H9 (cell line): ENCODE data around the gene BLOC1S5. TPM values are rescaled to one million over a fixed set of nuclear protein-coding genes. Genes with fewer than 3 reads are reported as not detected.

Source experiments
- DNase-seq: peaks from one replicate; pipeline ENCODE4 v3.0.0-alpha.2; 2017
- H2AFZ ChIP-seq: one replicate; pipeline ENCODE4 v1.6.1; 2013; ENCODE audit warnings: mild to moderate bottlenecking, low read length, control low read depth, moderate library complexity
- H2AK5ac ChIP-seq: 2 replicates; pipeline ENCODE4 v1.6.1; 2013; ENCODE audit warnings: low read length, control low read depth, mixed read lengths; ENCODE audit not compliant: insufficient read length
- H2BK120ac ChIP-seq: one replicate; pipeline ENCODE4 v1.6.1; 2013; ENCODE audit warnings: low read depth, mild to moderate bottlenecking, low read length, control low read depth, inconsistent platforms; ENCODE audit not compliant: poor library complexity, severe bottlenecking
- H2BK12ac ChIP-seq: 2 replicates; pipeline ENCODE4 v1.6.1; 2013; ENCODE audit warnings: low read length, control low read depth, mixed read lengths, low read depth; ENCODE audit not compliant: insufficient read length
- H2BK15ac ChIP-seq: 2 replicates; pipeline ENCODE4 v1.6.1; 2013; ENCODE audit warnings: low read depth, low read length, control low read depth
- H2BK20ac ChIP-seq: one replicate; pipeline ENCODE4 v1.6.1; 2013; ENCODE audit warnings: low read depth, mild to moderate bottlenecking, low read length, control low read depth, inconsistent platforms; ENCODE audit not compliant: poor library complexity, severe bottlenecking
- H2BK5ac ChIP-seq: 2 replicates; pipeline ENCODE4 v1.6.1; 2013; ENCODE audit warnings: low read length, control low read depth, mixed read lengths; ENCODE audit not compliant: insufficient read length
- H3K14ac ChIP-seq: 2 replicates; pipeline ENCODE4 v1.6.1; 2013; ENCODE audit warnings: low read length, control low read depth; ENCODE audit not compliant: insufficient read depth
- H3K18ac ChIP-seq: 2 replicates; pipeline ENCODE4 v1.6.1; 2013; ENCODE audit warnings: low read depth, mild to moderate bottlenecking, mixed read lengths, low read length, control low read depth; ENCODE audit not compliant: insufficient read length
- H3K23ac ChIP-seq: 2 replicates; pipeline ENCODE4 v1.6.1; 2013; ENCODE audit warnings: low read length, control low read depth, mixed read lengths, low read depth; ENCODE audit not compliant: insufficient read length
- H3K23me2 ChIP-seq: 2 replicates; pipeline ENCODE4 v1.6.1; 2013; ENCODE audit warnings: low read depth, mild to moderate bottlenecking, mixed read lengths, low read length, control low read depth; ENCODE audit not compliant: insufficient read length, poor library complexity, severe bottlenecking
- H3K27ac ChIP-seq: 2 replicates; pipeline ENCODE4 v1.5.1; 2013; ENCODE audit warnings: low read length, control low read depth, mixed read lengths, low read depth; ENCODE audit not compliant: insufficient read length
- H3K27me3 ChIP-seq: 2 replicates; pipeline ENCODE4 v1.6.1; 2013; ENCODE audit warnings: low read length, control low read depth, inconsistent platforms; ENCODE audit not compliant: insufficient read depth
- H3K4ac ChIP-seq: 2 replicates; pipeline ENCODE4 v1.6.1; 2013; ENCODE audit warnings: low read depth, mild to moderate bottlenecking, control low read depth, inconsistent platforms, low read length, moderate library complexity
- H3K4me1 ChIP-seq: 2 replicates; pipeline ENCODE4 v1.6.1; 2013; ENCODE audit warnings: low read length, control low read depth, inconsistent platforms; ENCODE audit not compliant: insufficient read depth
- H3K4me2 ChIP-seq: 2 replicates; pipeline ENCODE4 v1.6.1; 2013; ENCODE audit warnings: low read length, control low read depth, mixed read lengths; ENCODE audit not compliant: insufficient read length, insufficient read depth
- H3K56ac ChIP-seq: 2 replicates; pipeline ENCODE4 v1.6.1; 2013; ENCODE audit warnings: low read depth, mild to moderate bottlenecking, mixed read lengths, low read length, control low read depth; ENCODE audit not compliant: insufficient read length
- H3K79me1 ChIP-seq: 2 replicates; pipeline ENCODE4 v1.6.1; 2013; ENCODE audit warnings: low read depth, mild to moderate bottlenecking, moderate library complexity, low read length, control low read depth, inconsistent platforms; ENCODE audit not compliant: insufficient read depth, poor library complexity, severe bottlenecking
- H3K79me2 ChIP-seq: 2 replicates; pipeline ENCODE4 v1.6.1; 2013; ENCODE audit warnings: low read length, control low read depth, inconsistent platforms; ENCODE audit not compliant: insufficient read depth
- H3K9ac ChIP-seq: 2 replicates; pipeline ENCODE4 v1.6.1; 2013; ENCODE audit warnings: low read length, control low read depth, mixed read lengths; ENCODE audit not compliant: insufficient read length; ENCODE audit errors: extremely low read depth
- H3K9me3 ChIP-seq: one replicate; pipeline ENCODE4 v1.6.1; 2013; ENCODE audit warnings: low read depth, low read length, inconsistent platforms; ENCODE audit not compliant: control insufficient read depth
- H3T11ph ChIP-seq: one replicate; pipeline ENCODE4 v1.6.1; 2013; ENCODE audit warnings: mild to moderate bottlenecking, low read length, control low read depth, inconsistent platforms
- H4K20me1 ChIP-seq: one replicate; pipeline ENCODE4 v1.6.1; 2013; ENCODE audit not compliant: control insufficient read depth, insufficient read length, insufficient read depth
- H4K5ac ChIP-seq: 2 replicates; pipeline ENCODE4 v1.6.1; 2013; ENCODE audit warnings: low read depth, mild to moderate bottlenecking, mixed read lengths, low read length, control low read depth; ENCODE audit not compliant: insufficient read length
- H4K8ac ChIP-seq: replicated peaks from 2 replicates; pipeline ENCODE4 v1.6.1; 2013; ENCODE audit warnings: low read length, control low read depth, mixed read lengths, low read depth; ENCODE audit not compliant: insufficient read length
- H4K91ac ChIP-seq: 2 replicates; pipeline ENCODE4 v1.6.1; 2013; ENCODE audit warnings: low read depth, mild to moderate bottlenecking, moderate library complexity, mixed read lengths, low read length, control low read depth; ENCODE audit not compliant: insufficient read length
- H3K27ac Mint-ChIP-seq, 3 experiments: 2 replicates in 2 of 3; 3 replicates in 1 of 3; pipeline ENCODE4 v1.8.0; 2020 to 2021; ENCODE audit warnings: mixed read lengths in 3 of 3, mild to moderate bottlenecking in 1 of 3, moderate library complexity in 1 of 3
- H3K27me3 Mint-ChIP-seq: 2 replicates; pipeline ENCODE4 v1.8.0; 2021; ENCODE audit warnings: low read depth, mild to moderate bottlenecking, moderate library complexity, mixed read lengths
- H3K36me3 Mint-ChIP-seq, 3 experiments: 2 replicates in 2 of 3; 3 replicates in 1 of 3; pipeline ENCODE4 v1.8.0; 2020 to 2021; ENCODE audit warnings: low read depth in 3 of 3, mixed read lengths in 3 of 3; ENCODE audit not compliant: insufficient read depth in 1 of 3
- H3K4me1 Mint-ChIP-seq, 2 experiments: 2 replicates each; pipeline ENCODE4 v1.8.0; 2020; ENCODE audit warnings: mixed read lengths in 2 of 2
- H3K4me3 Mint-ChIP-seq, 2 experiments: 2 replicates in 1 of 2; 3 replicates in 1 of 2; pipeline ENCODE4 v1.8.0; 2020 to 2021; ENCODE audit warnings: mild to moderate bottlenecking in 2 of 2, mixed read lengths in 2 of 2, moderate library complexity in 1 of 2
- H3K9me3 Mint-ChIP-seq, 2 experiments: 2 replicates in 1 of 2; 3 replicates in 1 of 2; pipeline ENCODE4 v1.8.0; 2020; ENCODE audit warnings: mild to moderate bottlenecking in 2 of 2, mixed read lengths in 2 of 2, moderate library complexity in 1 of 2
- CTCF ChIP-seq: fragments of 200-600 bp; sonication (generic); conservative IDR thresholded peaks from 3 replicates; pipeline ENCODE4 v1.8.0; 2021; ENCODE audit warnings: antibody characterized with exemption, mild to moderate bottlenecking
- WGBS: extraction: QIAGEN DNeasy Blood & Tissue Kit; methylation state at CpG from one replicate; pipeline ENCODE4 v1.1.7; 2013; ENCODE audit warnings: missing lambda C conversion rate, low lambda C conversion rate, mixed read lengths; ENCODE audit not compliant: insufficient read length; ENCODE audit errors: extremely low coverage; 5-methylcytosine and 5-hydroxymethylcytosine counted together
- total RNA-seq: library from RNA; stranded (reverse); gene quantifications from 2 replicates; pipeline ENCODE4 v1.2.1, GENCODE V29; 2021

Gene BLOC1S5
- total RNA-seq, 1 experiment from 2014 or later, result 15.6 TPM

DNA sequence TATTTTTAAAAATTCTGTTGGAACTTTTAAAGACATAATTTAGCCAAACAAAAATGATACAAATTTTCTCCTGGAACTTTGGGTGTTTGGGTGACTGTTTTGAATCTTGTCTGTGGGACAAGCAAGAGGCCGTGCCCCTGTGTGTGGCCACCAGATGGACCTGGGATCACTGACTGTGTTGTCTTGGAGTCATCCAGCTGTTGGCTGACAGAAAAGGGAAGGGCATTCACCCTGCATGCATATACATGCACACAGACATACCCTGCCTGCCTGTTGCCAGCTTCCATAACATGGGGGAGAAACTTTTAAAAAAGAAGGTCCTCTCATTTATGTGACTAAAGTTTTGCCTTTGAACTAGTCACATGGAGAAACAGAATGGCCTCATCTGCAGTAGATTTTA, 72.7 kb downstream of the BLOC1S5 start:
- no peaks in the 10 kb centered on the region for H3K9me3 Mint-ChIP-seq
- no peak overlapping the region for H3K56ac ChIP-seq

More for the DNA sequence above, 72.7 kb downstream of the BLOC1S5 start:
- Histone ChIP-seq H4K8ac (no peak overlapping the region), H3K18ac (no peak overlapping the region), H2AFZ (no peak overlapping the region), H3K14ac (no peak overlapping the region; the same call in 1 of the 2 replicates), H2AK5ac (no peak overlapping the region), H3K4me1 (no peaks in the 10 kb centered on the region), H3K27ac (no peak overlapping the region), H2BK5ac (no peak overlapping the region), H2BK15ac (no peak overlapping the region), H2BK20ac (no peak overlapping the region), H3K4ac (no peak overlapping the region), H2BK12ac (no peak overlapping the region), H3K4me2 (no peak overlapping the region), H3K23me2 (no peaks in the 10 kb centered on the region), H3K9me3 (no peaks in the 10 kb centered on the region), H3T11ph (no peak overlapping the region), H3K27me3 (no peaks in the 10 kb centered on the region), H4K20me1 (no peaks in the 10 kb centered on the region), H3K9ac (no peak overlapping the region), H3K79me1 (no peaks in the 10 kb centered on the region), H3K23ac (no peak overlapping the region), H2BK120ac (no peak overlapping the region), H3K79me2 (no peaks in the 10 kb centered on the region), H4K5ac (no peak overlapping the region), H4K91ac (no peak overlapping the region)
- no CpG with 5 or more reads among the region's 1 CpG for WGBS
- DNase-seq, result no peak
- no peaks in the 10 kb centered on the region; the same call in 1 of the 2 replicates for H3K27me3 Mint-ChIP-seq
- no peak overlapping the region for H3K4me3 Mint-ChIP-seq
- no peak for TF ChIP-seq CTCF
- peaks cover 0 to 4% (median 0%) of the 10 kb centered on the region in 3 experiments; a peak in 2 of 7 replicates for H3K36me3 Mint-ChIP-seq
- no peak overlapping the region for H3K27ac Mint-ChIP-seq
- peaks cover 6 to 7% of the 10 kb centered on the region in 2 experiments for H3K4me1 Mint-ChIP-seq
